GM21786 (cell line): ENCODE data around the gene TNFRSF1A.

ENCODE experiments used
- ATAC-seq: cut with Tn5 transposase; IDR thresholded peaks from one replicate; pipeline ENCODE4 v1.9.1; 2021; ENCODE audit not compliant: unreplicated experiment

Gene TNFRSF1A

GRCh38 chr12:6324936-6325750 is 16.7 kb downstream of the TNFRSF1A start:
- no peak for ATAC-seq

GRCh38 chr12:6323995-6324711 is 17.7 kb downstream of the TNFRSF1A start:
- no peak for ATAC-seq

GRCh38 chr12:6323340-6323994 is 18.4 kb downstream of the TNFRSF1A start:
- ATAC-seq = peak; percentile 65

- peak; percentile 35 for ATAC-seq
Observed at GRCh38 chr12:6322969-6323339, 18.9 kb downstream of the TNFRSF1A start.

- ATAC-seq = no peak
Observed at GRCh38 chr12:6322352-6322751, 19.5 kb downstream of the TNFRSF1A start.

- no peak for ATAC-seq
Observed at GRCh38 chr12:6321905-6322304, 20.0 kb downstream of the TNFRSF1A start.

- ATAC-seq = no peak
Observed at GRCh38 chr12:6319446-6319845, 22.4 kb downstream of the TNFRSF1A start.

GRCh38 chr12:6318440-6318879 is 23.4 kb downstream of the TNFRSF1A start:
- no peak for ATAC-seq

- no peak for ATAC-seq
Observed at GRCh38 chr12:6317693-6318439, 24.0 kb downstream of the TNFRSF1A start.

GRCh38 chr12:6316921-6317692 is 24.8 kb downstream of the TNFRSF1A start:
- ATAC-seq = no peak

GRCh38 chr12:6315704-6316597 is 25.9 kb downstream of the TNFRSF1A start:
- no peak for ATAC-seq

GRCh38 chr12:6315184-6315583 is 26.7 kb downstream of the TNFRSF1A start:
- ATAC-seq = no peak

- no peak for ATAC-seq
Observed at GRCh38 chr12:6314776-6315175, 27.1 kb downstream of the TNFRSF1A start.

- no peak for ATAC-seq
Observed at GRCh38 chr12:6313326-6313940, 28.4 kb downstream of the TNFRSF1A start.

- ATAC-seq = peak; percentile 73
Observed at GRCh38 chr12:6312529-6313325, 29.1 kb downstream of the TNFRSF1A start.

GRCh38 chr12:6311822-6312528 is 29.9 kb downstream of the TNFRSF1A start:
- ATAC-seq = no peak
